Gastrocnemius medialis (tissue), 4 donors: ENCODE results near the gene GABRB2.

Source experiments
- CTCF ChIP-seq, 5 experiments: fragments of 450-650 bp in 3 of 5; fragments of 200-600 bp in 2 of 5; sonication (generic) in 2 of 5; IDR thresholded peaks in 4 of 5; conservative IDR thresholded peaks in 1 of 5; 1 replicate in 4 of 5; 2 replicates in 1 of 5; pipeline ENCODE4 v1.5.1; 2016 to 2019; ENCODE audit warnings: antibody characterized with exemption in 5 of 5, mild to moderate bottlenecking in 3 of 5, moderate library complexity in 3 of 5
- POLR2A ChIP-seq, 2 donors: fragments of 450-650 bp; IDR thresholded peaks; one replicate each; pipeline ENCODE4 v1.6.1; 2017; ENCODE audit warnings: antibody characterized with exemption in 2 of 2, mild to moderate bottlenecking in 2 of 2, moderate library complexity in 2 of 2

GRCh38 chr5:161385027-161385426, 161.5 kb downstream of the GABRB2 start:
- TF ChIP-seq CTCF (IDR thresholded peaks at IDR 0.05 in 4 of 5, conservative IDR thresholded peaks at IDR 0.05 in 1 of 5) (no peak), POLR2A (IDR thresholded peaks at IDR 0.05) (no peak)
